NCI-H2227 (cell line): ENCODE data around the gene NCOA3.
"Not testable (repeated sequence)": the region's sequence is repeated elsewhere in the genome, so short reads cannot be mapped to it uniquely, and the experiment has no call there.

Experiments used
- DNase-seq: peaks from one replicate; lab custom pipeline; 2025; ENCODE audit not compliant: unreplicated experiment; lab: John Stamatoyannopoulos, UW

The NCOA3 gene

DNA sequence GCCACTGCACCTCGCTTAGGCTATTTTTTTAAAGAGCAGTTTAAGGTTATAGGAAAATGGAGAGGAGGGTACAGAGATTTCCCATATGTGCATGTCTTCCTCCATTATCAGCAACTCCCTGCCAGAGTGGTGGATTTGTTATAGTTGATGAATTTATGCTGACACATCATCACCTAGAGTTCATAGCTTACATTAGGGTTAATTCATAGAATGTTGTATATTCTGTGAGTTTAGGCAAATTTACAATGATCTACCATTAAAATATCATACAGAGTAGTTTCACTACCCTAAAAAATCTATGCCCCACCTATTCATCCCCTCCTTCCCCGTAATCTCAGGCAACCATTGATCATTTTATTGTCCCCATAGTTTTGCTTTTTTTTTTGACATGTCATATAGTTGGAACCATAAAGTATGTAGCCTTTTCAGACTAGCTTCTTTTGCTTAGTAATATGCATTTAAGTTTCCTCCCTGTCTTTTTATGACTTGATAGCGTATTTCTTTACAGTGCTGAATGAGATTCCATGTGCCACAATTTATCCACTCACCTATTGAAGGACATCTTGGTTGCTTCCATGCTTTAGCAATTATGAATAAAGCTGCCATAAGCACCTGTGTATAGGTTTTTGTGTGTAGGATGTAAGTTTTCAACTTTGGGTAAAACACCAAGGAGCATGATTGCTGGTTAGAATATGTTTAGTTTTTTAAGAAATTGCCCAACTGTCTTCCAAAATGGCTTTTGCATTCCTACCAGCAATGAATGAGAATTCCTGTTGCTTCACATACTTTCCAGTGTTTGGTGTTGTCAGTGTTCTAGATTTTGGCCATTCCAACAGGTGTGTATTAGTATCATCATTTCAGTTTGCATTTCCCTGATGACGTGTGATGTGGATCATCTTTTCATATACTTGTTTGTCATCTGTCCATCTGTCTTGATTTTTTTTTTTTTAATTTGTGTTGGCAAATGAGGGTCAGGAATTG lies 60.2 kb downstream of the NCOA3 start:
- no peak for DNase-seq

DNA sequence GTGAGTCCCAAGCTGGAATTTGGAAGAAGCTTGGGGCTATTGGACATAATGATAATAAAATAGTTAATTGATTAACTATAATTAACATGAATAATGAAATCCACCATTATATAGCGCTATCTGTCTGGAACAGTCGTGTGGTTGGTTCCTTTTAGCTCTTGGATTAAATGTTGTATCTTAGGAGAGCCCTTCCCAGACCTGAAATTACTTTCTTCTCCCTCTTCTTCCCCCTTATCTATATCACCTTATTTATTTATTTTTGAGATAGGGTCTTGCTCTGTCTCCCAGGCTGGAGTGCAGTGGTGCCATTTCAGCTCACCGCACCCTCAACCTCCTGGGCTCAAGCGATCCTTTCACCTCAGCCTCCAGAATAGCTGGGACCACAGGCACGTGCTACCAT lies 64.6 kb downstream of the NCOA3 start:
- no peak for DNase-seq

DNA sequence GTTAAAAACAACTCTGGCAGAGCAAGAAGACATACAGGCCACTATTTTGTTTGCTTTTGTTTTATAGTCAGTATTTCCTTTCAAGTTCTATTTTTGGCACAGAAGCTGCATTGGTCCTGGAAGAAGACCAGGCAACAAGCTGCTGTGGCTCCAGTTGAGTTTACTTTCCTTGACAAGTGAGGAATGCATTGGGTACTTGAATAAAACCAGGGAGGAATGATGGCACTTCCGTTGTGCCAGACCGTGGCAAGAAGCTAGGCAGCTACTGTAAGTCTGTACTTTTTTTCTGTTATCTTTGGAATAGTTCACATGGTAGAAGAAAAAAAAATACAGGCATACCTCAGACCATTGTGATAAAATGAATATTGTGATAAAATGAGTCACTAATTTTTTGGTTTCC lies 66.3 kb downstream of the NCOA3 start:
- no peak for DNase-seq

DNA sequence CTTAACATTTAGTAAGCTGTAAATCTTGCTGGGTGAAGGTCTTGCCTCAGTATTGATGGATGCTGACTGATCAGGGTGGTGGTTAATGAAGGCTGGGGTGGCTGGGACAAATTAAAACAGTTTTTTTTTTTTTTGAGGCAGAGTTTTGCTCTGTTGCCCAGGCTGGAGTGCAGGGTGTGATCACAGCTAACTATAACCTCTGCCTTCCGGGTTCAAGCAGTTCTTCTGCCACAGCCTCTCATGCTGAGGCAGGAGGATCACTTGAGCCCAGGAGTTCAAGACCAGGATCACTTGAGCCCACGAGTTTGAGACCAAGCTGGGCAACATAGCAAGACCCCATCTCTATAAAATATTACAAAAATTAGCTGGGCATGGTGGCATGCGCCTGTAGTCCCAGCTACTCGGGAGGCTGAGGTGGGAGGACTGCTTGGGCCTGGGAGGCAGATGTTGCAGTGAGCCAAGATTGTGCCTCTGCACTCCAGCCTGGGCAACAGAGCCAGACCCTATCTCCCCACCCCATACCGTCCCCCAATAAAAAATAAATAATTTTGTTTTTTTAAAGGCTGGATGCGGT lies 67.2 kb downstream of the NCOA3 start:
- no peak for DNase-seq

DNA sequence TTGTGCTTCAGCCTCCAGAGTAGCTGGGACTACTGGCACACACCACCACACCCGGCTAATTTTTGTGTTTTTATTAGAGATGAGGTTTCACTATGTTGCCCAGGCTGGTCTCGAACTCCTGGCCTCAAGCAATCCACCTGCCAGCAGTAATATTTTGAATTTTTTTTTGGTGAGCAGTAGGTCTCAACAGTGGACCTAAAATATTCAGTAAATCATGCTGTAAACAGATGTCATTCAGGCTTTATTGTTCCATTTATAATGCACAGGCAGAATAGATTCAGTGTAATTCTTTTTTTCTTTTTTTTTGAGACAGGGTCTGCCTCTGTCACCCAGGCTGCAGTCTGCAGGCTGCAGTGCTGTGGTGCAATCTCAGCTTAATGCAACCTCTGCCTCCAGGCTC lies 69.7 kb downstream of the NCOA3 start:
- no peak for DNase-seq

DNA sequence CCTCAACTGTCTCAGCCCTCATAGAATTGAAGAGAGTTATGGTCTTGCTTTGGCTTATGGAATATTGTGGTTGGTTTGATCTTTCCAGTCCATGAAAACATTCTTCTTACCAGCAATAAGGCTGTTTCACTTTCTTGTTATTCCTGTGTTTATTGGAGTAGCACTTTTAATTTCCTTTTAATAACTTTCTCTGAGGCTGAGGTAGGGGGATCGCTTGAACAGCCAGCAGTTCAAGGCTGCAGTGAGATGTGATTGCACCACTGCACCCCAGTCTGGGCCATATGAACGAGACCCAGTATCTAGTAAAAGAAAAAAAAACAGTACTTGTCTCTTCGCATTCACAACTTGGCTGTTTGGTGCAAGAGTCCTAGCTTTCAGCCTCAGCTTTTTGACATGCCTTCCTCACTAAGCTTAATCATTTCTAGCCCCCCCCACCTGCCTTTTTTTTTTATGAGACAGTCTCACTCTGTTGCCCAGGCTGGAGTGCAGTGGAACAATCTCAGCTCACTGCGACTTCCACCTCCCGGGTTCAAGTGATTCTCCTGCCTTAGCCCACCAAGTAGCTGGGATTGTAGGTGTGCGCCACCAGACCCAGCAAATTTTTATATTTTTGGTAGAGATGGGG lies 70.5 kb downstream of the NCOA3 start:
- DNase-seq, result no peak

DNA sequence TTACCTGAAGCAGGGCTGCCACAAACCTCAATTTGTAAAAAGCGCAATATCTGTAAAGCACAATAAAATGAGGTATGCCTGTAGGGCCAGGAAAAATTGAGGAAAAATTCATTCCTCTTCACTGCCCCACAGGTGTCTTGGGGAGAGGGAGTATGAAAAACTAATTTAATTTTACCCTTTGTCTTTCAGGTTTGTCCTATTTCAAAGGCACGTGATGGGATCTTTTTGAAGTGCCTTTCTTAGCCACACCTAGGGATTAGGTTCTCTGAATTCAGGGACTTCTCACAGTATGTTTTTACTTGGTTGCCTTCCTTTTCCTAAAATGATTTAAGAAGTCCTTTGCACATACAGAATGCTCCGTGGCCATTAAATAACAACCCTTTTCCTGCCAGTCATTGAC lies 71.9 kb downstream of the NCOA3 start:
- DNase-seq, result no peak

DNA sequence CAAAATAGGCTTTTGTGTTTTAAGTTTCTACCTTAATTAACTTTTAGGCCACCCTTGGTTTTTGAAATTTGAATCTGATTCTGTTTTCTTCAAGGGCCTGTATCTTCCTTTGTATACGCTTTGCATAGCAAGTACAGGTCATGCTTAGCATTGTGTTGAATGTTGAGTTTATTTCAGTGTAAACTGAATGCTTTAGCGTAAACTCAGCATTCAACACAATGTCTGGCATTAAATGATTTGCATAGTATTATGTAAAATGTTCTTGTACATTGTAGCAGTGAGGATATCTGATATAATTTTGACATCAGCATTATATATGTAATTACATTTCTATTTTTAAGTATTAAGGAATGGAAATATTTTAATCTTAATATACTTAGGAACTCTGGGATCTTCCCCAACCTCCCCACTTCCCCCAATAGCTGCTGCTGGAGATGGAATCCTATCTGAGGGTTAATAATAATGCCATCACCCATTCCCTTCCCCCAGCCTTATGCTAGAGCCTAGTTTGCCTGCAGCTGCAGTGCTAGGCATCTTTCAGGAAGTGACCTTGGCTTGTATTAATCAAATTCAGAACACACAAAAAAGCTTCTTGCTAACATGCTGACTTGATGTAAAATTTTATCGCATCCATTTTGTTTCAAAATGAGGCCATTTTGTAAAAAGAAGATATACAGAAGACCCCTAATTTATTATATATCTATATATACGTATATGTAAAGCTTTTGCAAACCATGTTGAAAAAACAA lies 73.1 kb downstream of the NCOA3 start:
- peak; percentile 70 for DNase-seq

DNA sequence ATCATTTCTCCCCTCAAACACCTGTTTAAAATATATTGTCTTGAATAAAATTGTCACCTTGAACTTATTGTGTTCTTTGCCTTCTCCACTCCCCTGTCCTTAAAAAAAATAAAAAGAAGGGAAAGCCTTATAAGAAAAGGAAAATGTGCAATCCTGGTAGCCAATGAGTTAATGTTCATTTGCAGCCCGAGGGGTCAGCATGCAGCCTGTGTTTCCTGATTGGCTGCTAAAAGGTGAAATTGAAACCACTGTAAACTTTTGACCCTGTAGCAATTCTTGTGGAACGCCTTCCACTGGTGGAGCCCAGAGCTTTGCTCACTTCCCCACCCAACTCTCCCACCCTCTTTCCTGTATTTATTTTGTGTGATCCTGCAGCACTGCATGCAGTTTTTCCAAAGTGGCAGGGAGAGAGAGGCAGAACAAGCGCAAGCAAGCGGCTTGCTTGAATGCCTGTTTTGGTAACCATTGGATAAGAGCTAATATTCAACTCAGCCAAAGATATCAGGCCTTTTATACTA lies 74.9 kb downstream of the NCOA3 start:
- DNase-seq, result peak; percentile 86

DNA sequence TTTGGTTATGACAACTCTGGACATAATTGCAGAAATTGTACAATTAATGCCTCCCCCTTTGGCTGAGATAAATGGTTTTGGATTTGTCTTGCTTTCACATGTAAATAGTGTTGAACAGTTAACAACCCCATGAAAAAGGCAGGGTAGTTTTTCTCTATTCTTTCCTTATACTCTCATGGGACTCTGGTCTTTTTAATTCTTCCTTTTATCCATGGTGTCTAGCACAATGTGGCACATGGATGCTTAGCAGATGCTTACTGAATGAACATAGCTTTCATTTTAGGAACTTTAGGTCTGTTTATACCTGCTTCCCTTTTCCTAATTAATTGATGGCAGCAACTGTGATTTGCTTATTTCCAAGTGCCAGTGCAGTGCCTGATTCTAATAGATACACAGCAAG lies 75.6 kb downstream of the NCOA3 start:
- DNase-seq, result no peak

DNA sequence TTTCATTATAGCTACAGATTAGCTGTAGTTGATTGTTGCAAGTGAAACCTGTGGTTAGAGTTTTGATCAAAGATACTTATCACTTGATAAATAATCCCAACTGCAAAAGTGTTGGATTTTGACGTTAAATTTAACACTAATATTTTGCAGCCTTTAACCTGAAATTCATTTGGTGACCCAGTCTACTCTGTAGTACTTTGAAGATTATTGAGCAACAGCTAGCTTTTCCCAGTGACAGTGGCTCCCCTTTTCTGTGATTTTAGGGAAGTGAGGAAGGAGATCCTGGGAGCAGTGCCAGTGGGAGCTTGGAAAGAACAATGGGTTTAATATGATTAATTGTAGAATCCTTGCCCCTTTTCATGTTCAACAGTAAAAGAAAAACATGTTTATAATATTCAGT lies 76.9 kb downstream of the NCOA3 start:
- no peak for DNase-seq

DNA sequence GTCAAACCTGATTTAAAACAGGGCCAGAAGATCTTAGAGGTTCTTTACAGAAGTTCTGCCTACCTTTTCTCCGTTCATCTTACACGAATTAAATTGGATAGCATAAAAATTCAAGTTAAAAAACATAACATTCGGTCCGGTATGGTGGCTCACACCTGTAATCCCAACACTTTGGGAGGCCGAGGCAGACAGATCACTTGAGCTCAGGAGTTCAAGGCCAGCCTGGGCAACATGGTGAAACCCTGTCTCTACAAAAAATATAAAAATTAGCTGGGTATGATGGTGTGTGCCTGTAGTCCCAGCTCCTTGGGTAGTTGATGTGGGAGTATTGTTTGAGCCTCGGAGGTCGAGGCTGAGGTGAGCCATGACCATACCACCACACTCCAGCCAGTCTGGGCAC lies 79.0 kb downstream of the NCOA3 start:
- not testable (repeated sequence) for DNase-seq

DNA sequence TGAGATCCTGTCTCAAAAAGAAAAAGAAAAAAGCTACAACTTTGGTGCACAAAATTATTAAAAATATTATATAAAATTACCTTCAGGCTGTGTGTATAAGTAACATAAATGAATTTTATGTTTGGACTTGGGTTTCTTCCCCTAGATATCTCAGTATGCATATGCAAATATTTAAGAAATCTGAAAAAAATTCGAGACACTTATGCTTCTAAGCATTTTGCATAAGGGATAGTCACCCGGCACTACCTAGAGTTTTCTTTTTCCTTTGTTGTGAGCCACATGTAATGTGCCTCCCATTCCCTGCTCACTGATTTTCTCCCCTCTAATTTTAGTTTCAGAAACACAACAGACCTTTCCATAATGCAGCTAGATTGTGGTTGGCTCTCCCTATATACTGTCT lies 79.4 kb downstream of the NCOA3 start:
- DNase-seq, result no peak

DNA sequence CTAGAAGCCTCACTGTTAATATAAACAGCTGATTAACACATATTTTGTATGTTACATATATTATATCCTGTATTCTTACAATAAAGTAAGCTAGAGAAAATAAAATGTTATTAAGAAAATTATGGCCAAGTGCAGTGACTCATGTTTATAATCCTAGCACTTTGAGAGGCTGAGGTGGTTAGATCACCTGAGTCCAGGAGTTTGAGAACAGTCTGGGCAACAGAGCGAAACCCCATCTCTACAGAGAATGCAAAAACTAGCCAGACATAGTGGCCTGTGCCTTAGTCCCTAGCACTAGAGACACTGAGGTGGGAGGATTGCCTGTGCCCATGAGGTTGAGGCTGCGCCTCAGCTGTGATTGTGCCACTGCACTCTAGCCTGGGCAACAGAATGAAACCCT lies 81.9 kb downstream of the NCOA3 start:
- no peak for DNase-seq

DNA sequence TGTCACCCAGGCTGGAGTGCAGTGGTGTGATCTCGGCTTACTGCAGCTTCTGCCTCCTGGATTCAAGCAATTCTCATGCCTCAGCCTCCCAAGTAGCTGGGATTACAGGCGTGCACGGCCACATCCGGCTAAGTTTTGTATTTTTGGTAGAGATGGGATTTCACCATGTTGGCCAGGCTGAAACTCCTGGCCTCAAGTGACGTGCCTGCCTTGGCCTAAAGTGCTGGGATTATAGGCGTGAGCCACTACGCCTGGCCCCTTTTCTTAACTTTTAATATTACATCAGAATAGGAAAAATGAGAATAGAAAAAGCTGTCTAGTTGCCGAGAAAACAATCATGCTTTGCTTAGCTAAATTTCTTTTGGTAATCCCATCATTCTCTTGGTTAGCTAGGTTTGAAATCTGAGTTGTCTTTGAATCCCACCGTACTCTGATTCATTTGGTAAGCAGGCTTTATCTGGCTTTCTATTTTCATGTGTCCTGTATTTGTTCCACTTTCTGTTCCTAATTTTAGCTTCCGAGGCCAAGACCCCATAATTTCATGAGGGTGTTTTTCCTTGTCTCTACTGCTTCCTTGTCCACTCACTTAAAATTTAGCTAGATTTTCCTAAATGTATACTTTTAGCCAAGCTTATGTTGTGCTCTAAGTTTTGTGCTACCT lies 83.5 kb downstream of the NCOA3 start:
- DNase-seq, result no peak

DNA sequence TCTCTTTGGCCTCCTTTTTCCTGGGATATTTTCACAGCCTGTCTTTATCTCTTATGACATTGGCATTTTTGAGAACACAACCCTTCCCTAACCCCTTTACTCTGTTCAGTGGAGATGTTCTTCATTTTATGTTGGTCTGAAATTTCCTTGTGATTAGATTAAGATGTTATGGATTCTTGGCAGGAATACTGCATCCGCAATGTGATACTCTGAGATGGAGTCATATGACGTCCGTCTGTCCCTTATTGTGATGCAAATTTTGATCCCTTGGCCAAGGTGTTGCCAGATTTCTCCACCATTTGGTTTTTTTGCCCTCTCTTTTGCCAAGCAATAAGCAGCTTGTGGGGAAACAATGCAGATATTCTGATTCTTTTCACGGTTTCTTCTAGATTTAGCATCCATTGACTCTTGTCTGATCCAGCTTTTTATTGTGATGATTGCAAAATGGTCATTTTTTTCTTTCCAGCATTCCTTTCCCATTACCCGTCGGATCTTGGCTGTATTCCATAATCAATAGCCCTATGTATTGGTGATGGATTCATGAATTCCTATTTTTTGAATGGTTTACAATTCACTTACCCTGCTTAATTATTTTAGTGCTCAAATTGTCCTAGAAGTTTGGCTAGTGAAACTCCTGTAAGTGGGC lies 85.1 kb downstream of the NCOA3 start:
- no peak for DNase-seq

DNA sequence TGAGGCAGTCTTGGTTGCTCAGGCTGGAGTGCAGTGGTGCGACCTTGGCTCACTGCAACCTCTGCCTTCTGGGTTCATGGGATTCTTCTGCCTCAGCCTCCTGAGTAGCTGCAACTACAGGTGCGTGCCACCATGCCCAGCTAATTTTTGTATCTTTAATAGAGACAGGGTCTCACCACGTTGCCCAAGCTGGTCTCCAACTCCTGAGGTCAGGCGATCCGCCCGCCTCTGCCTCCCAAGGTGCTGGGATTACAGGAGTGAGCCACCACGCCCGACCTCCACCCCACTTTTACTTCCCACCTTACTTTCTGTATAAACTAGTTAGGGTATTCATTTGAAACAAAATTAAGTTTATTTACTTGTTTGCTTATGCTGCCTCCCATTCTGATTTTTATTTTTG lies 86.5 kb downstream of the NCOA3 start:
- no peak for DNase-seq

DNA sequence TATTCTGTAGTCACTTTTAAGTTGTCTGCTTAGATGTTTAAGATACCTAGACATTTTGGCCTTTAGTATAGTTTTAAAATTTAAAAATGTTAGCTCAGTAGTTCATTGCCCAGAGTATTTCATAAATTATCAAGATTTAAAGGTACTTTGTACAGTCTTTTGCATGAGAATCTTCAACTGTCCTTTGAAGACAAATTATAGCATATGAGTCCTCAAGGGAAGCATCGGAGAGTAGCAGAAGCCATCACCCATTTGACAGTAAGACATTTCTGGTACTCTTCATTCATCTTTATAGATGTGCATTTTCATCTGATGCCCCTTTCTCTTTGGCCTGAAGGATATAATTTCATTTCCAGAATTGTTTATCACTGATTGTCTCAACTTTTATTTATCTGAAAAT lies 89.5 kb downstream of the NCOA3 start:
- DNase-seq, result no peak

DNA sequence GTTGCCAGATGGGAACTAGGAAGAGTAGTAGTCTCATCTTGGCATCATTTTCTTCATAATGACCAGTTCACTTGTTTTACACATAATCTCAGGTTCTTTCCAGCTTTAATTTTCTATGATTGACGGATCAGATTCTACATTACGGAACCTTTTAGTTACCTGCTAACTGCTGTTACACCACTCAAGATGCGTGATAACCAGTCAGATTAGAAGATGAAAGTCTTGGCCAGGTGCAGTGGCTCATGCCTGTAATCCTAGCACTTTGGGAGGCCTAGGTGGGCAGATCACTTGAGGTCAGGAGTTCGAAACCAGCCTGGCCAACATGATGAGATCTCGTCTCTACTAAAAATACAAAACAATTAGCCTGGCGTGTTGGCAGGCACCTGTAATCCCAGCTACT lies 92.5 kb downstream of the NCOA3 start:
- no peak for DNase-seq

DNA sequence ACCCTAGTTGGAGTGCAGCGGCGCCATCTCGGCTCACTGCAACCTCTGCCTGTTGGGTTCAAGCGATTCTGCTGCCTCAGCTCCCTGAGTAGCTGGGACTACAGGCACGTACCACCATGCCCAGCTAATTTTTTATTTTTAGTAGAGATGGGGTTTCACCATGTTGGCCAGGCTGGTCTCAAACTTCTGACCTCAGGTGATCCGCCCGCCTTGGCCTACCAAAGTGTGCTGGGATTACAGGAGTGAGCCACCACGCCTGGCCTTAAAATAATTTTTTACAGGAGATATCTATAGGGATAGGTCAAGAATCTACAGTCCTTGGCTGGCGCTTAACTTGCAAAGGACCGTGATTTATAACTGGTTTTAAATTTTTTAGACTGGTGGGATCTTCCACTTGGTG lies 93.5 kb downstream of the NCOA3 start:
- not testable (repeated sequence) for DNase-seq
